Measurements from ENCODE around the gene PRDM15. TPM values are rescaled to one million over a fixed set of nuclear protein-coding genes. Genes with fewer than 3 reads are reported as not detected.

Gene PRDM15
- total and polyA plus RNA-seq, 5 donors: 2.1 to 6.0 (median 4.0) TPM

DNA sequence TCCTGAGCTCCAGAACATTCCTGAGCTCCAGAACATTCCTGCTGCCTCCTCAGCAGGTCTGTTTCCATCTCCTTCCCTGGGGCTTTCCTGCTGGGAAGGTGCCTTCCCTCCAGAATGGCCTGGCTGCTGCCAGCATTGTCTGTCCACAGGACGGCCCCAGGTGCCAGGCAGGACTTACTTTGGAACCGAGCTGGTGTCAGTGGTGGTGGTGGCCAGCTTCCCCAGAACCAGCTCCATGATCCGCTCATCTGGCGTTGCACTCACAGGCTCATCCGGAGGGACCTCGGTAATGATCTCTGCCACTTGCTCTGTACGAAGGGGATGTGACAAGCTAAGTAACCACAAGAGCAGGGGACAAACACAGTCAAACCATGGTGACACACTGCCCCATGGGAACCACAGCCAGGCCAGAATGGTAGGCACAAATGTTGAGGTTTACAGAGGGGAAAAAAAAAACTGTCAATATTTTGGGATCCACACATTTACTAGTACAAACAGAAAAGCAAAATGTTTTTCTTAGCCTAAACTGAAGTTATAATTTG lies 41.3 kb downstream of the PRDM15 start:
- DNase-seq (no peak), ATAC-seq (no peak)
- H3K4me3 ChIP-seq (ENCODE audit: low read length): no peak overlapping the region
- no peaks in the 10 kb centered on the region for H3K9me3 ChIP-seq (ENCODE audit: control insufficient read depth, low read length)
- intact Hi-C loops (cut with DNase I): no loop called here
- H3K27ac ChIP-seq (ENCODE audit: low read length): no peak overlapping the region
- H3K4me1 ChIP-seq (ENCODE audit: control insufficient read depth, insufficient read depth, low read length): no peaks in the 10 kb centered on the region
- no peaks in the 10 kb centered on the region for H3K27me3 ChIP-seq (ENCODE audit: control insufficient read depth, insufficient read depth)
- 89% methylated on average over 7 of the region's 7 CpGs for WGBS

DNA sequence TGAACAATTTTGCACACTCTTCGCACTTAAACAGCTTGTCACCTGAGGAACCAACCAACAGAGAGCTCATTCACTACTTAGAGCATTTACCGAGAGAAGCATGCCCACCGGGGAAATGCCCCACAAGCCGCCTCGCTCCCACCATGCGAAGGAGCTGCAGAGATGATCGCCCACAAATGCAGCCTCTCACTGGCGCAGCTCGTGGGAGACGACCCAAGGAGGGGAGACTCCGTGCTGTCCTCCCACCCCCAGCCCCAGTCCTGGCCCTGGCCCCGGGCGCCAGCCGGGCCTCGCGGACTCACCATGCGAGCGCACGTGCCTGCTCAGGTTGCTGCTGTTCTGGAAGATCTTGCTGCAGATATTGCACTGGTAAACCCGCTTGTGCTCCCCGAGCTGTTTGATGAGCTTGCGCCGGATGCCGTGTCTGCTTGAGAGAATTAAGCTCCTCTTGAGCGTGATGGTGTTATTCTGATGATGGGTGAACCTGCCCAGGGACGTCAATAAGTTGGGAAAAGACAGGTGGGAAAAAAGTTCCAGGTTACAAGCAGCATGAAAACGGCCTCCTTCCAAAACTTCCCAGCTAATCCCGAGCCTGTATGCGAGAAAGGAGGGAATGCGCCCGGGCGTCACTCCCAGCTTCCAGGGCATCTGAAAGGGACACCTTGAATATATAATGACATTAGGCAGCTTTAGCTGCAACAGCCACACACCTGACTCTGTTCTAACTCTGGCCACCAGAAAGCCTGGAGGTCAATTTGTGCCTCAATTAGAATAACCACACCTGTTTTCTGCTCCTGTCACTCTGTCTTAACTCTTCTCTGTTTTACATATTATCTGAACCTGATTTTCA lies 42.8 kb downstream of the PRDM15 start:
- ATAC-seq (no peak), DNase-seq (peak in 1 of 3 donors; percentile 41)
- intact Hi-C loops (cut with DNase I): no loop called here
- no peak overlapping the region for H3K27ac ChIP-seq (ENCODE audit: low read length)
- no peaks in the 10 kb centered on the region for H3K27me3 ChIP-seq (ENCODE audit: control insufficient read depth, insufficient read depth)
- WGBS: 93% methylated on average over 32 of the region's 32 CpGs
- no peaks in the 10 kb centered on the region for H3K9me3 ChIP-seq (ENCODE audit: control insufficient read depth, low read length)
- H3K4me1 ChIP-seq (ENCODE audit: control insufficient read depth, insufficient read depth, low read length): no peaks in the 10 kb centered on the region
- H3K4me3 ChIP-seq (ENCODE audit: low read length): no peak overlapping the region

DNA sequence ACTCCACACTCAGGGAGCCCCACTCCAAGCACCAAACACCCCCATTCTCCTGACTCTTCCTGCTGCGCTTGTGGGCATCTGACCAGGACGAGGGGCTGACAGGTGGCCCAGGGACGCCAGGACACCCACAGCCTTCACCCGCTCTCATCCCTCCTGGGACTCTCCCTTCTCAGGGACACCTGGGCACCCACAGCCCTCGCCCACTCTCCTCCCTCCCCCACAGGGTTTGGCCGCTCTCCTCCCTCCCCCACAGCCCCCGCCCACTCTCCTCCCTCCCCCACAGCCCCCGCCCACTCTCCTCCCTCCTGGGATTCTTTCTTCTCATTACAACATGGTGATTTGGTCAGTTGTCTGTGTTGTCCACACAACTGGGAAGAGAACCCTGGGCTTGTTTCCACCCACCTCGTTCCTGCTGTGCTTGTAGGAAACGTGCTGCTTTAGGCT lies 43.4 kb downstream of the PRDM15 start:
- no peaks in the 10 kb centered on the region for H3K27me3 ChIP-seq (ENCODE audit: control insufficient read depth, insufficient read depth)
- no peak overlapping the region for H3K27ac ChIP-seq (ENCODE audit: low read length)
- intact Hi-C loops (cut with DNase I): no loop called here

DNA sequence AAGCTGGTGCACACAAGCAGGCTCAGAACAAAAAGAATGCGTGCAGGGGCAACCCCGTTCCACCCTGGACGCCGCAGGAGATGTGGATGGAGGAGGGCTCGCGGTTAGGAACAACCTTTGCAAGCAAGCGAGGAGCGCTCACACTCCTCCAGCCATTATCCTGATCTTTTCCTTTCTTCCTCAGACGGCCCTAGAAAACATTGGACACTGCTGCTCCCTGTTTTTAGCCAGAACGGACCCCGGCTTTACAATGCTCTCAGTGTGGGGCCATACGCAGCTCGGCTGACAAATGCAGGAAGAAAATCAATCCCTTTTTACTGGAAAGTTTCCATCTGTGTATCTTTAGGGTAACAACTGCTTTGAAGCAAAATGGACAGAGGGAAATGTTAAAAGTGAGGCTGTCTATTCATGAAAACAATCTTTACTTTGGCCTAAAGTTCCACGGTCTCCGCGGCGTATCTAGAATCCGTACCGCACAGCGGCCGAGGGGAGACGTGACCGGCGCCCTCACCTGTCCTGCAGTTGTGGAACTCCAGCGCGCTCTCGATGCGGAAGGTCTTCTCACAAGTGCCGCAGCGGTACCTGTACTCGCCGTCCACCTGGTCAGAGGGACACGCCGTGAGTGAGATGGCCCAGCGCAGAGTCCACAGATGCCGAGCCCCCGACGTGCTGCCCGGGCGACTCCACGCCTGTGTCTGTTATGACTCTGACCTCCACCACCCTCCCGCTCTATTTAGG lies 44.0 kb downstream of the PRDM15 start:
- H3K4me1 ChIP-seq (ENCODE audit: control insufficient read depth, insufficient read depth, low read length): no peaks in the 10 kb centered on the region
- no peak for ATAC-seq
- H3K4me3 ChIP-seq (ENCODE audit: low read length): no peak overlapping the region
- peak in 1 of 3 donors; percentile 34 for DNase-seq
- H3K27ac ChIP-seq (ENCODE audit: low read length): no peak overlapping the region
- 94% methylated on average over 42 of the region's 42 CpGs for WGBS
- H3K9me3 ChIP-seq (ENCODE audit: control insufficient read depth, low read length): no peaks in the 10 kb centered on the region
- H3K27me3 ChIP-seq (ENCODE audit: control insufficient read depth, insufficient read depth): no peaks in the 10 kb centered on the region
- intact Hi-C loops (cut with DNase I): no loop called here

More for the DNA sequence above, 43.4 kb downstream of the PRDM15 start:
- DNase-seq: peak in 1 of 3 donors; percentile 25
- no peak for ATAC-seq
- no peaks in the 10 kb centered on the region for H3K9me3 ChIP-seq (ENCODE audit: control insufficient read depth, low read length)
- WGBS: 91% methylated on average over 10 of the region's 10 CpGs
- no peaks in the 10 kb centered on the region for H3K4me1 ChIP-seq (ENCODE audit: control insufficient read depth, insufficient read depth, low read length)
- H3K4me3 ChIP-seq (ENCODE audit: low read length): no peak overlapping the region

DNA sequence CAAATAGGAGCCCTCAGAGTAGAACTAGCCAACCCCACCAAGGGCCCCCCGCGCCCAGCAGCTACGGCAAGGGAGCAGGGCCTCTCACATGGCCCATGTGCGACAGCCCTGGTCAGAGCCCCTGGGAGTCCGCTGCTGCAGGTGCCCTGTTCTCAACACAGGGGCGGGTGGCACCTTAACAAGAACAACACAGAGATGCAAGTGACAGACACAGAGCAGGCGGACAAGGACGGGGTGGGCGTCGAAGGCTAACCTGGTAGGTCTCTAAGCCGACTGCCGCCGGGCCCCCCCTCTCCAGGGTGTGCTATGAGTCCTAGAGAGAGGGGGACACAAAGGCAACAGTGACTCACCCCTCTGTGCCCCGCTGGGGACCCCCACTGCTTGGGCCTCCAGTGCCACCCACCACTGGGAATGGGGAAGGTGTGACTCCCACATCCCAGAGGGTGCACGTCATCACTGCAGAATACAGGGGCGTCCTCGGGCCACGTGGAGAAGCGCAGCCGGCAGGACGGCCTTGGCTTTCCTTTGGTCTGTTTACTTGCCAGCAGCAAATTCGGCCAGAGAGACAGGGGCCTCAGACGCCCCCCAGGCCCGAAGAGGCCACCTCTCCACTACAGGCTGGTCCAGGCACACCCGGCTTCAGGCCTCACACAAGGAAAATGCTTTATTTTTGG lies 44.8 kb downstream of the PRDM15 start:
- intact Hi-C loops (cut with DNase I): no loop called here
- no peak overlapping the region for H3K4me3 ChIP-seq (ENCODE audit: low read length)
- no peaks in the 10 kb centered on the region for H3K4me1 ChIP-seq (ENCODE audit: control insufficient read depth, insufficient read depth, low read length)
- no peak overlapping the region for H3K27ac ChIP-seq (ENCODE audit: low read length)
- peak in 1 of 3 donors; percentile 53 for DNase-seq
- 86% methylated on average over 25 of the region's 25 CpGs for WGBS
- H3K9me3 ChIP-seq (ENCODE audit: control insufficient read depth, low read length): no peaks in the 10 kb centered on the region
- no peaks in the 10 kb centered on the region for H3K27me3 ChIP-seq (ENCODE audit: control insufficient read depth, insufficient read depth)
- no peak for ATAC-seq

DNA sequence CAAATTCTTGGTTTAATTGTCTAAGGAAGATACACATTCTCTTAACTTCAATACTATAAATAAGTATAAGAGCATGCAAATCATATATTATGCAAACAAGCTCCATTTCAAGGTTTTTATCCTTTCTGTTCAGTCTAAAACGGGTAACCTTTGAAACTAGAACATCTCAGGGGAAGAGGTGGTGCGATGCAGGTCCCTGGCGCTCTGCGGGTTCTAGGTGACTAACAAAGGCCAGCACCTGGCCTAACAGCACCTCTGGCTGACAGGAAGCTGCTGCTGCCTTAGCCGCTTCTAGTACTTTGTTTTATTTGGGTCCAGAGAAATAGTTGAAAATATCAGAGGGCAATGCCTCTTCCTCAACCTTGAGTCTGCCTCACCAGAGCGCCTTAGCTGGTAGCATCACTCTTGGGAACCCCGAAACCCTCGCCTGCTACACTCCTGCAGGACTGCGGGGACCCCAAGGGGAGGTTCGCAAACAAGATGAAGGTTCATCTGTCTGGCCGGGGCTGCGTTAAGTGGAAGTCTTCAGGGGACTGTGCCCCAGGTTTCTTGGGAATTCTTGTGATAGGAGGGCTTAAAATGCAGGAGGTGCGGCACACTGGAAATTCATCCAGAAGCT lies 45.5 kb downstream of the PRDM15 start:
- intact Hi-C loops (cut with DNase I): no loop called here
- no peak overlapping the region for H3K4me3 ChIP-seq (ENCODE audit: low read length)
- H3K9me3 ChIP-seq (ENCODE audit: control insufficient read depth, low read length): no peaks in the 10 kb centered on the region
- no peaks in the 10 kb centered on the region for H3K4me1 ChIP-seq (ENCODE audit: control insufficient read depth, insufficient read depth, low read length)
- peak in 1 of 3 donors; percentile 12 for DNase-seq
- no peak overlapping the region for H3K27ac ChIP-seq (ENCODE audit: low read length)
- 96% methylated on average over 13 of the region's 13 CpGs for WGBS
- no peak for ATAC-seq
- H3K27me3 ChIP-seq (ENCODE audit: control insufficient read depth, insufficient read depth): no peaks in the 10 kb centered on the region

DNA sequence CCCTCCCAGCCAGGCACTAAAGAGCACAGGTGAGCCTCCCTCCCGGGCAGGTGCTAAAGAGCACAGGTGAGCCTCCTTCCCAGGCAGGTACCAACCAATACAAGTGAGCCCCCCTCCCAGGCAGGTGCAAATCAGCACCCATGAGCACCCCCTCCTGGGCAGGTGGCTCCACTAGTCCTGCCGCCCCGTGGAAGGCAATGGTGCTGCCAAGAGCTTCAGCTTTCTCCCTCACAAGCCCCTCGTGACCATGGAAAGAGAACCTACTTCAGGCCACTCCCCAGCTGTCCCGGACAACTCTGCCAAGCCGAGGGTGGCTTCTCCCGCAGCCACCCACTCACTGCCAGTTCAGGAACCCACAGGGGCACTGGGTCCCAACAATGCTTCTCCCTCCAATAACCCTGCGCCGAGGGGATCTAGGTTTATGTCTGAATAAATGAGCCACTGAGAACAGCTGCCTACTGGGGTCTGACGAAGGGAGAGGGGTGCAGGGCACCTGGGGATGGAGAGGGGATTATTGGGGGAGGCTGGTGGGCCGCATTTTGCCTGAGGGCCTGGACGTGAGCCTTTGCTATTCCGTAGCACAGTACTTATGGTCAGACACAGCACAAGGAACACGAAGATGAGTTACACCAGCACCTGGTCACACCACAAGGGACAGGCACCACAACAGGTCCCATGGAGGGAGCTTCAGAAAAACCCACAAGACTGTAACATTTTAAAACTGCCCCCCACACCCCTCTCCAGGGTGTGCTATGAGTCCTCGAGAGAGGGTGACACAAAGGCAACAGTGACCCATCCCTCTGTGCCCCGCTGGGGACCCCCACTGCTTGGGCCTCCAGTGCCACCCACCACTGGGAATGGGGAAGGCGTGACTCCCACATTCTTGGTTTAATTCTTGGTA lies 46.3 kb downstream of the PRDM15 start:
- 89% methylated on average over 17 of the region's 17 CpGs for WGBS
- no peaks in the 10 kb centered on the region for H3K4me1 ChIP-seq (ENCODE audit: control insufficient read depth, insufficient read depth, low read length)
- H3K27me3 ChIP-seq (ENCODE audit: control insufficient read depth, insufficient read depth): no peaks in the 10 kb centered on the region
- intact Hi-C loops (cut with DNase I): no loop called here
- H3K4me3 ChIP-seq (ENCODE audit: low read length): no peak overlapping the region
- H3K27ac ChIP-seq (ENCODE audit: low read length): no peak overlapping the region
- no peaks in the 10 kb centered on the region for H3K9me3 ChIP-seq (ENCODE audit: control insufficient read depth, low read length)
- ATAC-seq: no peak
- DNase-seq: peak in 1 of 3 donors; percentile 36

DNA sequence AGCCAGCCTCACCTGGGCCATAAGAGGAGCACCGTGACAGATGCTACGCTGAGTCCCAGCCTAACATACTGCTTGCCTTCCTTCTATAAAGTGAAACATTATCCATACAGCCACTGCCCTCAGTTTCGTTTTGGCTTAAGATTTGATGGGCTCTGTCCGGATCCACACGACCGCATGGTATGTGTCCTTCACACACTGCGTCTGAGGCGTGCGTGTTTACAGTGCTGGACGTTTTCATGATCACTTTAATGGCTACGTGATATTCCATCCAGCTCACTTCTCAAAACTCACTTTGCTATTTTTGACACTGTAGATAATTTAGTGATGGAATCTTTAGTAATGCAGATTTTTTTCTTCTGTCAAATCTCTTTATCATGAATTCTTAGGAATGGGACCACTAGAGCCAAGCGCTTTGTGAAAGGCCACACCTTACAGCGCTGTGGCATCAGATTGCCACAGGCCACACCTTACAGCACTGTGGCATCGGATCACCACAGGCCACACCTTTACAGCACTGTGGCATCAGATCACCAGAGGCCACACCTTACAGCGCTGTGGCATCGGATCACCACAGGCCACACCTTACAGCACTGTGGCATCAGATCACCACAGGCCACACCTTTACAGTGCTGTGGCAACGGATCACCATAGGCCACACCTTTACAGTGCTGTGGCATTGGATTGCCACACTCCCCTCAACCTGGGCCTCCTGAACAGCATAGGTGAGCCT lies 47.1 kb downstream of the PRDM15 start:
- Histone ChIP-seq H3K4me1 (ENCODE audit: control insufficient read depth, insufficient read depth, low read length) (no peaks in the 10 kb centered on the region), H3K27ac (ENCODE audit: low read length) (no peak overlapping the region), H3K4me3 (ENCODE audit: low read length) (no peak overlapping the region), H3K27me3 (ENCODE audit: control insufficient read depth, insufficient read depth) (no peaks in the 10 kb centered on the region), H3K9me3 (ENCODE audit: control insufficient read depth, low read length) (no peaks in the 10 kb centered on the region)
- ATAC-seq (no peak), DNase-seq (peak in 2 of 3 donors; percentile 11 to 18)
- intact Hi-C loops (cut with DNase I): no loop called here
- 94% methylated on average over 17 of the region's 17 CpGs for WGBS

DNA sequence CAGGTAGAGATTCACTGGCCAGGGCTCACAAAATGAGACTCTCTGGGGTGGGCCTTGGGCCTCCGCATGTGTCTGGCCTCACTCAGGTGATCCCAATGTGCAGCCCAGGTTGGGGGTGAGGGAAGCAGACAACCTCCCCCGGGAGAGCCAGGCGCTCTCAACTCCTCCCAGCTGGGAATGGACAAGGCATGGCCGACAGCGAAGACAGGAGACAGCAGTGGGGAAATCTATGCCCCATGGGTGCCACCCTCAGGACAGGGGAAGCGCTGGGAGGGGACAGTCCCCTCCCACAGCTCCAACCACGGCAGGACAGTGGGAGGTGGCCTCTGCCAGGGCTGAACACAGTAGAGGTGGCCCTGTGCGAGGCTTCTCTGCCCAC lies 47.7 kb downstream of the PRDM15 start:
- Histone ChIP-seq H3K9me3 (ENCODE audit: control insufficient read depth, low read length) (no peaks in the 10 kb centered on the region), H3K4me3 (ENCODE audit: low read length) (no peak overlapping the region), H3K4me1 (ENCODE audit: control insufficient read depth, insufficient read depth, low read length) (no peaks in the 10 kb centered on the region), H3K27ac (ENCODE audit: low read length) (no peak overlapping the region), H3K27me3 (ENCODE audit: control insufficient read depth, insufficient read depth) (no peaks in the 10 kb centered on the region)
- no peak for DNase-seq
- intact Hi-C loops (cut with DNase I): no loop called here
- 85% methylated on average over 8 of the region's 8 CpGs for WGBS
- ATAC-seq: no peak
